HCT116 (cell line): ENCODE results near the gene CYP1A1. TPM values are rescaled to one million over a fixed set of nuclear protein-coding genes. Genes with fewer than 3 reads are reported as not detected.
"Not testable (repeated sequence)": the region's sequence is repeated elsewhere in the genome, so short reads cannot be mapped to it uniquely, and the experiment has no call there.

Experiments used
- ATAC-seq: fragments of 200-7000 bp; cut with Tn5 transposase; 2 replicates; pipeline ENCODE4 v1.9.1; 2020; ENCODE audit warnings: mild to moderate bottlenecking, moderate library complexity
- BruUV-seq: library from RNA; stranded (reverse); fragments of 400-500 nt; replicated peaks from 2 replicates; lab custom pipeline; 2021; lab: Mats Ljungman, UMichigan
- CTCF ChIA-PET: fragments of 300-600 bp; sonication (Branson Sonifier 250); formaldehyde crosslinking; loops from one replicate; lab custom pipeline; 2021; ENCODE audit warnings: antibody characterized with exemption; lab: Charles Lee
- POLR2A ChIA-PET: fragments of 300-600, 350-600 bp; sonication (Branson Sonifier 250); formaldehyde crosslinking; loops from one replicate; lab custom pipeline; 2021; ENCODE audit warnings: antibody characterized with exemption; lab: Charles Lee
- RAD21 ChIA-PET, 2 experiments: fragments of 300-600 bp; sonication (Branson Sonifier 250); formaldehyde crosslinking; loops; one replicate each; lab custom pipeline; 2023; ENCODE audit warnings: low total read pairs in 2 of 2; ENCODE audit not compliant: uncharacterized antibody in 2 of 2, unreplicated experiment in 2 of 2, low non-redundant PET in 1 of 2; lab: Charles Lee
- DNase-seq: peaks from one replicate; pipeline ENCODE4 v3.0.0-alpha.2; 2010; ENCODE audit warnings: low read depth, low spot score
- H2AFZ ChIP-seq: fragments of 200-600 bp; shearing (Covaris generic), sonication (generic); 2 replicates; pipeline ENCODE4 v1.6.1; 2017; ENCODE audit warnings: low read depth, mixed run types, mixed read lengths, antibody characterized with exemption, low read length; ENCODE audit not compliant: poor library complexity, severe bottlenecking
- H3K27ac ChIP-seq: 2 replicates; pipeline ENCODE4 v1.5.1; 2012; ENCODE audit warnings: low read depth, low read length
- H3K27me3 ChIP-seq: fragments of 200-600 bp; sonication (generic); 2 replicates; pipeline ENCODE4 v1.6.1; 2016; ENCODE audit warnings: mixed run types, low read length, mixed read lengths; ENCODE audit not compliant: insufficient read depth
- H3K36me3 ChIP-seq, 2 experiments: fragments of 200-500 bp in 1 of 2; fragments of 200-600 bp in 1 of 2; sonication (Bioruptor generic) in 1 of 2; sonication (generic) in 1 of 2; 2 replicates each; pipeline versions ENCODE4 v1.5.1 to v1.6.1; 2014 to 2016; ENCODE audit warnings: low read length in 2 of 2, inconsistent platforms in 1 of 2, mixed read lengths in 1 of 2, mixed run types in 1 of 2; ENCODE audit not compliant: insufficient read depth in 2 of 2, control insufficient read depth in 1 of 2
- H3K4me1 ChIP-seq, 2 experiments: fragments of 200-600 bp in 1 of 2; sonication (generic) in 1 of 2; 2 replicates each; pipeline versions ENCODE4 v1.5.1 to v1.6.1; 2012 to 2017; ENCODE audit warnings: low read length in 2 of 2, inconsistent platforms in 1 of 2, mild to moderate bottlenecking in 1 of 2, mixed read lengths in 1 of 2, mixed run types in 1 of 2, moderate library complexity in 1 of 2; ENCODE audit not compliant: insufficient read depth in 2 of 2, control insufficient read depth in 1 of 2
- H3K4me2 ChIP-seq: fragments of 200-600 bp; sonication (generic); 2 replicates; pipeline ENCODE4 v1.6.1; 2017; ENCODE audit warnings: mixed run types, low read length, mixed read lengths
- H3K4me3 ChIP-seq, 2 experiments: fragments of 200-600 bp in 1 of 2; sonication (generic) in 1 of 2; replicated peaks in 1 of 2; 2 replicates each; pipeline ENCODE4 v1.5.1; 2011 to 2016; ENCODE audit warnings: low read length in 2 of 2, control low read depth in 1 of 2, low read depth in 1 of 2, mild to moderate bottlenecking in 1 of 2, mixed read lengths in 1 of 2, mixed run types in 1 of 2
- H3K79me2 ChIP-seq: fragments of 200-600 bp; sonication (generic); 2 replicates; pipeline ENCODE4 v1.6.1; 2017; ENCODE audit warnings: mild to moderate bottlenecking, mixed run types, low read length, moderate library complexity, mixed read lengths; ENCODE audit not compliant: insufficient read depth
- H3K9ac ChIP-seq: fragments of 200-600 bp; sonication (generic); 2 replicates; pipeline ENCODE4 v1.6.1; 2016; ENCODE audit warnings: low read length, mixed read lengths
- H3K9me2 ChIP-seq: fragments of 200-600 bp; sonication (generic), shearing (Covaris generic); 2 replicates; pipeline ENCODE4 v1.6.1; 2017; ENCODE audit warnings: mixed run types, mild to moderate bottlenecking, moderate library complexity; ENCODE audit not compliant: insufficient read depth
- H3K9me3 ChIP-seq, 2 experiments: fragments of 200-500 bp in 1 of 2; fragments of 200-600 bp in 1 of 2; sonication (Bioruptor generic) in 1 of 2; sonication (generic) in 1 of 2; 2 replicates each; pipeline ENCODE4 v1.6.1; 2014 to 2017; ENCODE audit warnings: low read length in 2 of 2, mixed read lengths in 2 of 2, inconsistent platforms in 1 of 2, low read depth in 1 of 2, mild to moderate bottlenecking in 1 of 2, mixed run types in 1 of 2, moderate library complexity in 1 of 2; ENCODE audit not compliant: control insufficient read depth in 1 of 2, insufficient read depth in 1 of 2
- H4K20me1 ChIP-seq: fragments of 200-600 bp; sonication (generic), shearing (Covaris generic); 2 replicates; pipeline ENCODE4 v1.6.1; 2017; ENCODE audit warnings: mixed run types, mild to moderate bottlenecking, moderate library complexity; ENCODE audit not compliant: insufficient read depth
- ATF3 ChIP-seq: IDR thresholded peaks from 2 replicates; pipeline ENCODE4 v1.6.1; 2012
- CBX3 ChIP-seq: IDR thresholded peaks from 2 replicates; pipeline ENCODE4 v1.6.1; 2012; ENCODE audit warnings: low read depth
- CEBPB ChIP-seq: IDR thresholded peaks from 2 replicates; pipeline ENCODE4 v1.6.1; 2012; ENCODE audit warnings: low read depth
- JUND ChIP-seq: IDR thresholded peaks from 2 replicates; pipeline ENCODE4 v1.6.1; 2012
- POLR2A ChIP-seq: IDR thresholded peaks from 2 replicates; pipeline ENCODE4 v1.7.0; 2011; ENCODE audit warnings: borderline replicate concordance; ENCODE audit not compliant: insufficient read depth, insufficient read length; ENCODE audit errors: extremely low read depth
- POLR2AphosphoS5 ChIP-seq: IDR thresholded peaks from 2 replicates; pipeline ENCODE4 v1.6.1; 2011; ENCODE audit warnings: mild to moderate bottlenecking, low read depth, low read length, moderate library complexity
- REST ChIP-seq: IDR thresholded peaks from 2 replicates; pipeline ENCODE4 v1.6.1; 2012; ENCODE audit warnings: low read depth
- ZBTB33 ChIP-seq: IDR thresholded peaks from 2 replicates; pipeline ENCODE4 v1.6.1; 2011; ENCODE audit warnings: mild to moderate bottlenecking, low read length, moderate library complexity; ENCODE audit not compliant: insufficient replicate concordance; ENCODE audit errors: extremely low read depth
- ZNF274 ChIP-seq: fragments of 200-500 bp; sonication (Bioruptor generic); IDR thresholded peaks from 2 replicates; pipeline ENCODE4 v1.6.1; 2014; ENCODE audit warnings: mild to moderate bottlenecking, low read depth, low read length, inconsistent platforms
- intact Hi-C: fragments of 100-400 bp; cut with micrococcal nuclease; formaldehyde crosslinking; loops from 2 replicates; pipeline ENCODE4 v1.10.0; 2022
- total RNA-seq: library from RNA; stranded (reverse); gene quantifications from one replicate; pipeline ENCODE4 v1.2.1, GENCODE V29; 2021; ENCODE audit not compliant: unreplicated experiment

CYP1A1 gene
- total RNA-seq, 1 experiment from 2014 or later = 1.5 TPM

GRCh38 chr15:74746389-74746788, 21.1 kb upstream of the CYP1A1 start (continued):
- no peak for TF ChIP-seq POLR2AphosphoS5
- TF ChIP-seq POLR2A = no peak
- TF ChIP-seq CEBPB = no peak

GRCh38 chr15:74742422-74742821, 17.1 kb upstream of the CYP1A1 start:
- no peak overlapping the region for H3K9ac ChIP-seq
- RAD21 ChIA-PET = no interaction called here
- H3K9me2 ChIP-seq = no peaks in the 10 kb centered on the region
- no peak overlapping the region for H3K4me3 ChIP-seq
- no peak overlapping the region for H3K27ac ChIP-seq
- no peaks in the 10 kb centered on the region for H4K20me1 ChIP-seq
- no peak overlapping the region for H3K4me2 ChIP-seq
- peaks cover 4 to 7% of the 10 kb centered on the region in 2 experiments; a peak in 1 of 4 replicates for H3K9me3 ChIP-seq
- intact Hi-C loops = loop anchor here (10.0 kb wide), 1 partner anchor 728 kb away; no protein-coding TSS in a partner anchor
- no peak for TF ChIP-seq ATF3
- no peak for TF ChIP-seq REST
- no peak for TF ChIP-seq JUND
- TF ChIP-seq ZNF274 = no peak
- TF ChIP-seq ZBTB33 = no peak
- TF ChIP-seq CBX3 = no peak
- no TSS peak for BruUV-seq
- H3K4me1 ChIP-seq = no peaks in the 10 kb centered on the region
- DNase-seq = no peak
- H3K79me2 ChIP-seq = no peaks in the 10 kb centered on the region
- H2AFZ ChIP-seq = no peak overlapping the region
- CTCF ChIA-PET = no interaction called here
- no peaks in the 10 kb centered on the region for H3K27me3 ChIP-seq
- H3K36me3 ChIP-seq = no peaks in the 10 kb centered on the region
- POLR2A ChIA-PET = no interaction called here
- ATAC-seq = no peak

GRCh38 chr15:74738239-74738638, 12.9 kb upstream of the CYP1A1 start:
- DNase-seq, H3K9ac ChIP-seq, POLR2A ChIA-PET, H3K9me3 ChIP-seq, RAD21 ChIA-PET, H3K4me3 ChIP-seq, CTCF ChIA-PET, H3K27me3 ChIP-seq, H3K36me3 ChIP-seq, H4K20me1 ChIP-seq, H3K4me1 ChIP-seq, ATAC-seq, H2AFZ ChIP-seq, H3K9me2 ChIP-seq, H3K4me2 ChIP-seq, H3K27ac ChIP-seq, intact Hi-C loops, BruUV-seq, H3K79me2 ChIP-seq: not testable (repeated sequence)
